K562 (cell line): Measurements from ENCODE around the gene NFATC2. TPM values are rescaled to one million over a fixed set of nuclear protein-coding genes. Genes with fewer than 3 reads are reported as not detected.
A peak's percentile ranks its signal among the peaks of the same experiment; 100 is the strongest.

Source experiments
- ATAC-seq: fragments of 200-7000 bp; cut with Tn5 transposase; 3 replicates; pipeline ENCODE4 v1.9.1; 2020; ENCODE audit warnings: moderate library complexity
- BruUV-seq: library from RNA; stranded (reverse); fragments of 400-500 nt; replicated peaks from 2 replicates; lab custom pipeline; 2021; lab: Mats Ljungman, UMichigan
- CTCF ChIA-PET: fragments of 300-600 bp; formaldehyde crosslinking; extraction: SDS; loops from one replicate; lab custom pipeline; 2021; ENCODE audit warnings: low intra/inter-chr PET ratio; lab: Yijun Ruan, JAX
- POLR2A ChIA-PET: fragments of 300-600, 350-650 bp; sonication (Branson Sonifier 250); formaldehyde crosslinking; extraction: SDS; loops from one replicate; lab custom pipeline; 2021; ENCODE audit warnings: antibody characterized with exemption, inconsistent platforms; lab: Yijun Ruan, JAX
- DNase-seq, 4 experiments: peaks; one replicate each; pipeline versions ENCODE4 v3.0.0 to v3.0.0-alpha.2; 2011 to 2018; ENCODE audit warnings: low spot score in 3 of 4, mixed read lengths in 3 of 4; ENCODE audit errors: extremely low read depth in 1 of 4
- FAIRE-seq: peaks from 2 replicates; lab custom pipeline; 2011; peaks lifted over from hg19 to GRCh38; lab: Jason Lieb, UNC
- H2AFZ ChIP-seq: 2 replicates; pipeline ENCODE4 v1.6.0; 2011; ENCODE audit warnings: low read depth, low read length, control low read depth, inconsistent platforms
- H3K27ac ChIP-seq: fragments of 200-600 bp; 3 replicates; pipeline ENCODE4 v1.8.0; 2011; ENCODE audit warnings: low read depth, mild to moderate bottlenecking, control low read depth, inconsistent platforms, low read length, moderate library complexity, mixed read lengths; ENCODE audit errors: extremely low read depth
- H3K27me3 ChIP-seq, 2 experiments: fragments of 300-600 bp in 1 of 2; 2 replicates in 1 of 2; 3 replicates in 1 of 2; pipeline versions ENCODE4 v1.6.0 to v1.8.0; 2011; ENCODE audit warnings: inconsistent platforms in 2 of 2, low read length in 2 of 2, mild to moderate bottlenecking in 1 of 2, mixed read lengths in 1 of 2, moderate library complexity in 1 of 2; ENCODE audit not compliant: control insufficient read depth in 2 of 2, insufficient read depth in 2 of 2
- H3K36me3 ChIP-seq: fragments of 300-600 bp; 3 replicates; pipeline ENCODE4 v1.8.0; 2011; ENCODE audit warnings: mild to moderate bottlenecking, low read length, inconsistent platforms; ENCODE audit not compliant: control insufficient read depth, insufficient read depth
- H3K4me1 ChIP-seq, 2 experiments: fragments of 200-600 bp in 1 of 2; replicated peaks in 1 of 2; 2 replicates in 1 of 2; 3 replicates in 1 of 2; pipeline versions ENCODE4 v1.5.1 to v1.8.0; 2011; ENCODE audit warnings: inconsistent platforms in 2 of 2, low read length in 2 of 2, mild to moderate bottlenecking in 1 of 2, mixed read lengths in 1 of 2, moderate library complexity in 1 of 2; ENCODE audit not compliant: control insufficient read depth in 2 of 2, insufficient read depth in 2 of 2
- H3K4me2 ChIP-seq: 2 replicates; pipeline ENCODE4 v1.6.1; 2011; ENCODE audit warnings: low read length, control low read depth, inconsistent platforms, mixed read lengths; ENCODE audit not compliant: insufficient read depth
- H3K4me3 ChIP-seq: fragments of 200-600 bp; sonication (generic), shearing (Covaris generic); 2 replicates; pipeline ENCODE4 v1.5.1; 2016; ENCODE audit warnings: control low read depth, inconsistent platforms
- H3K79me2 ChIP-seq: fragments of 200-600 bp; 3 replicates; pipeline ENCODE4 v1.8.0; 2011; ENCODE audit warnings: low read length, inconsistent platforms; ENCODE audit not compliant: control insufficient read depth, insufficient read depth
- H3K9ac ChIP-seq, 2 experiments: 2 replicates each; pipeline versions ENCODE4 v1.6.0 to v1.6.1; 2011; ENCODE audit warnings: low read depth in 2 of 2, low read length in 2 of 2, control low read depth in 1 of 2, inconsistent platforms in 1 of 2, mild to moderate bottlenecking in 1 of 2, mixed read lengths in 1 of 2; ENCODE audit not compliant: insufficient read depth in 1 of 2
- H3K9me1 ChIP-seq: one replicate; pipeline ENCODE4 v1.6.0; 2011; ENCODE audit warnings: inconsistent platforms, mild to moderate bottlenecking, low read length, moderate library complexity; ENCODE audit not compliant: control insufficient read depth, insufficient read depth
- H3K9me3 ChIP-seq: replicated peaks from 2 replicates; pipeline ENCODE4 v1.5.1; 2011; ENCODE audit warnings: low read depth, low read length, inconsistent platforms; ENCODE audit not compliant: control insufficient read depth, insufficient read depth
- H4K20me1 ChIP-seq: replicated peaks from 2 replicates; pipeline ENCODE4 v1.6.1; 2011; ENCODE audit warnings: low read length, inconsistent platforms, mixed read lengths; ENCODE audit not compliant: control insufficient read depth, insufficient read depth
- ADNP ChIP-seq: fragments of 200-800 bp; sonication (Bioruptor generic); IDR thresholded peaks from 2 replicates; pipeline ENCODE4 v1.6.1; 2016; ENCODE audit warnings: missing genetic modification characterization, missing compliant biosample characterization
- BCOR ChIP-seq: fragments of 450-650 bp; IDR thresholded peaks from 2 replicates; pipeline ENCODE4 v1.6.1; 2016
- KDM1A ChIP-seq, 2 experiments: fragments of 450-650 bp; IDR thresholded peaks; 2 replicates each; pipeline ENCODE4 v1.6.1; 2016; ENCODE audit warnings: mild to moderate bottlenecking in 2 of 2
- RBM25 ChIP-seq: fragments of 200-400 bp; formaldehyde crosslinking; IDR thresholded peaks from 2 replicates; pipeline ENCODE4 v1.6.1; 2018; ENCODE audit warnings: low read length, low read depth, moderate library complexity; ENCODE audit not compliant: severe bottlenecking
- TSC22D4 ChIP-seq: fragments of 450-650 bp; IDR thresholded peaks from 2 replicates; pipeline ENCODE4 v1.6.1; 2016; ENCODE audit warnings: missing genetic modification characterization, missing biosample characterization, control low read depth
- ZKSCAN3 ChIP-seq: fragments of 250-450 bp; sonication (Bioruptor Pico); IDR thresholded peaks from 2 replicates; pipeline ENCODE4 v1.4.0; 2020
- ZNF263 ChIP-seq: sonication (generic); formaldehyde crosslinking; IDR thresholded peaks from 2 replicates; pipeline ENCODE4 v1.8.0; 2022; ENCODE audit warnings: mild to moderate bottlenecking, missing genetic modification reagents, borderline replicate concordance
- WGBS: fragments of 100-300 bp; shearing (Covaris generic); methylation state at CpG from one replicate; pipeline ENCODE4 v1.1.6; 2016; ENCODE audit warnings: low coverage, mixed read lengths; ENCODE audit not compliant: insufficient coverage; ENCODE audit errors: missing lambda C conversion rate; 5-methylcytosine and 5-hydroxymethylcytosine counted together
- in situ Hi-C: fragments of 300-500 bp; cut with MboI; formaldehyde crosslinking; loops from 4 replicates; pipeline ENCODE4 v1.15.0; 2018; ENCODE audit warnings: inconsistent platforms, mixed read lengths
- intact Hi-C: fragments of 100-400 bp; cut with micrococcal nuclease; formaldehyde crosslinking; loops from 2 replicates; pipeline ENCODE4 v1.14.2; 2022
- polyA plus RNA-seq, 8 experiments: library from polyadenylated mRNA; depleted of rRNA in 4 of 8; stranded (reverse) in 5 of 8; unstranded in 3 of 8; fragments of >200 nt; fragmentation: Nextera tagmentation in 2 of 8; fragmentation: Illumina TruSeq in 1 of 8; extraction: Ambion mirVana in 2 of 8; extraction: Trizol in 1 of 8; gene quantifications; 2 replicates each; pipeline versions ENCODE4 v1.2.1 to v1.2.3, GENCODE V29; 2011 to 2014; ENCODE audit warnings: inconsistent platforms in 1 of 8, missing spikeins in 1 of 8
- total RNA-seq, 7 experiments: library from RNA; depleted of rRNA in 6 of 7; stranded (reverse); fragments of >200 nt in 6 of 7; fragmentation: Illumina TruSeq in 2 of 7; extraction: Trizol in 2 of 7; gene quantifications; 2 replicates each; pipeline versions ENCODE4 v1.2.1 to v1.2.3, GENCODE V29; 2011 to 2021; ENCODE audit warnings: low replicate concordance in 1 of 7
- TF ChIP-seq, protein P1 (sequence below): fragments of 250-450 bp; sonication (Bioruptor Pico); IDR thresholded peaks from 2 replicates; pipeline ENCODE4 v1.8.0; 2021; ENCODE audit warnings: borderline replicate concordance, mild to moderate bottlenecking, moderate library complexity; ENCODE audit not compliant: poor library complexity, severe bottlenecking

The NFATC2 gene
- total and polyA plus RNA-seq, 9 of the 15 experiments (the other 6 are each of a cell fraction or from before 2014, with no cell fraction given): 1.9 to 11.2 (median 3.0) TPM

DNA sequence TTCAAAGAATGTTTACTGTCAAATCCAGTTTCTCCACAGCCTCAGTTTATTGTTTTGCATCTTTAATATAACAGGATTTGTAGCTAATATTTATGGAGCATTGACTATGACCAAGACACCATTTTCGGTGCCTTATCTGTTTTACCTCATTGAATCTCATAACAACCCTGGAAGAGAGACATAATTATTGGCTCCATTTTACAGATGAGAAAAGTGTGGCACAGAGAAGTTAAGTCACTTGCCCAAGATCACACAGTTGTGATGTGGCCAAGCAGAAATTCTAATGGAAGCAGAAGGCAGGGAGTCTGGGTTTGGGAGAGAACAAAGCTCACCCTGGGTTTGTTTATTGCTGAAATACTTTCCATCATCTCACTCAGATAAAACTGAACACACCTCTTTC lies 17.5 kb upstream of the NFATC2 start:
- Histone ChIP-seq H2AFZ (no peak overlapping the region), H3K27me3 (peaks cover 20 to 25% of the 10 kb centered on the region in 2 experiments), H3K36me3 (no peaks in the 10 kb centered on the region), H3K9me1 (no peaks in the 10 kb centered on the region), H3K4me1 (peaks cover 22 to 28% of the 10 kb centered on the region in 2 experiments), H3K9me3 (0 out of 2 replicates have a peak, but pooled peaks cover 2% of the 10 kb centered on the region), H4K20me1 (peaks cover 6% of the 10 kb centered on the region), H3K4me3 (no peak overlapping the region), H3K9ac (no peak overlapping the region), H3K79me2 (no peaks in the 10 kb centered on the region), H3K4me2 (no peak overlapping the region), H3K27ac (no peak overlapping the region)
- no TSS peak for BruUV-seq
- DNase-seq (no peak), FAIRE-seq (no peak), ATAC-seq (no peak)
- in situ Hi-C loops: no loop called here
- ChIA-PET CTCF (interaction anchor here (0.5 kb wide), 1 partner anchor 124 kb away, joined by 5 read pairs; no protein-coding TSS in a partner anchor), POLR2A (interaction anchor here (0.6 kb wide), 2 partner anchors 47 to 184 kb away, joined by 3 to 4 read pairs; no protein-coding TSS in a partner anchor)
- WGBS: 0% methylated on average over 1 of the region's 1 CpG
- intact Hi-C loops: no loop called here
- TF ChIP-seq RBM25 (peak; percentile 92), ADNP (tag) (peak; percentile 71; the same call in 1 of the 2 replicates), KDM1A (IDR thresholded peaks at IDR 0.05) (0 out of 4 replicates have a peak, but pooled peaks of 1 of the 2 experiments have one; percentile 50), BCOR (peak; percentile 84), ZNF263 (no peak), TSC22D4 (tag) (no peak), ZKSCAN3 (CRISPR knock-in tag) (no peak)
- TF ChIP-seq, protein P1, sequence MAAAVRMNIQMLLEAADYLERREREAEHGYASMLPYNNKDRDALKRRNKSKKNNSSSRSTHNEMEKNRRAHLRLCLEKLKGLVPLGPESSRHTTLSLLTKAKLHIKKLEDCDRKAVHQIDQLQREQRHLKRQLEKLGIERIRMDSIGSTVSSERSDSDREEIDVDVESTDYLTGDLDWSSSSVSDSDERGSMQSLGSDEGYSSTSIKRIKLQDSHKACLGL (CRISPR knock-in tag): no peak
